SU-DHL-6 (cell line): ENCODE results near the gene SRBD1.

Experiments used
- CTCF ChIP-seq: fragments of 200-600 bp; sonication (generic); IDR thresholded peaks from one replicate; pipeline ENCODE4 v1.5.1; 2017; ENCODE audit warnings: antibody characterized with exemption, mild to moderate bottlenecking, low read length, moderate library complexity; ENCODE audit not compliant: insufficient read depth, poor library complexity, severe bottlenecking
- EZH2phosphoT487 ChIP-seq: fragments of 200-600 bp; sonication (generic), shearing (Covaris generic); conservative IDR thresholded peaks from 2 replicates; pipeline ENCODE4 v1.6.1; 2018; ENCODE audit warnings: mild to moderate bottlenecking, antibody characterized with exemption, low read length, moderate library complexity, mixed read lengths

GRCh38 chr2:45559436-45559835 lies 51.6 kb downstream of the SRBD1 start:
- TF ChIP-seq CTCF (no peak), EZH2phosphoT487 (no peak)
